Transverse colon (tissue), 4 donors: ENCODE measurements around the gene ANKRD10.

Source experiments
- EP300 ChIP-seq: sonication (generic); formaldehyde crosslinking; IDR thresholded peaks from one replicate; pipeline ENCODE4 v1.6.1; 2017; ENCODE audit warnings: antibody characterized with exemption, low read depth
- POLR2A ChIP-seq: fragments of 450-650 bp; IDR thresholded peaks from one replicate; pipeline ENCODE4 v1.6.1; 2016; ENCODE audit warnings: antibody characterized with exemption, mild to moderate bottlenecking, moderate library complexity
- POLR2AphosphoS5 ChIP-seq, 3 donors: sonication (generic); formaldehyde crosslinking; IDR thresholded peaks; one replicate each; pipeline ENCODE4 v1.6.1; 2016; ENCODE audit warnings: antibody characterized with exemption in 3 of 3
- TF ChIP-seq, protein P1 (sequence below), 5 experiments: fragments of 200-600 bp in 3 of 5; fragments of 450-650 bp in 2 of 5; sonication (generic) in 3 of 5; IDR thresholded peaks; 1 replicate in 2 of 5; 2 replicates in 3 of 5; pipeline ENCODE4 v1.5.1; 2016 to 2017; ENCODE audit warnings: antibody characterized with exemption in 5 of 5, inconsistent platforms in 3 of 5, mild to moderate bottlenecking in 2 of 5, moderate library complexity in 1 of 5

DNA sequence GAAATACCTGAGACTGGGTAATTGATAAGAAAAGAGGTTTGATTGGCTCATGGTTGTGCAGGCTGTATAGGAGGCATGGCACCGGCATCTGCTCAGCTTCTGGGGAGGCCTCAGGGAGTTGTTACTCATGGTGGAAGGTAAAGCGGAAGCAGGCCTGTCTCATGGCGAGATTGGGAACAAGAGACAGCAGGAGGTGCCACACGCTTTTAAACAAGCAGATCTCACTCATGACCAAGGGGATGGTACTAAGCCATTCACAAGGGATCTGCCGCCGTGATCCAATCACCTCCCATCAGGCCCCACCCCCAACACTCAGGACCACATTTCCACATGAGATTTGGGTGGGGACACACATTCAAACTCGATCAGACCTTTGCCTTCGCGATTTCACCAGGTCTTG lies 86.2 kb downstream of the ANKRD10 start:
- TF ChIP-seq, protein P1, sequence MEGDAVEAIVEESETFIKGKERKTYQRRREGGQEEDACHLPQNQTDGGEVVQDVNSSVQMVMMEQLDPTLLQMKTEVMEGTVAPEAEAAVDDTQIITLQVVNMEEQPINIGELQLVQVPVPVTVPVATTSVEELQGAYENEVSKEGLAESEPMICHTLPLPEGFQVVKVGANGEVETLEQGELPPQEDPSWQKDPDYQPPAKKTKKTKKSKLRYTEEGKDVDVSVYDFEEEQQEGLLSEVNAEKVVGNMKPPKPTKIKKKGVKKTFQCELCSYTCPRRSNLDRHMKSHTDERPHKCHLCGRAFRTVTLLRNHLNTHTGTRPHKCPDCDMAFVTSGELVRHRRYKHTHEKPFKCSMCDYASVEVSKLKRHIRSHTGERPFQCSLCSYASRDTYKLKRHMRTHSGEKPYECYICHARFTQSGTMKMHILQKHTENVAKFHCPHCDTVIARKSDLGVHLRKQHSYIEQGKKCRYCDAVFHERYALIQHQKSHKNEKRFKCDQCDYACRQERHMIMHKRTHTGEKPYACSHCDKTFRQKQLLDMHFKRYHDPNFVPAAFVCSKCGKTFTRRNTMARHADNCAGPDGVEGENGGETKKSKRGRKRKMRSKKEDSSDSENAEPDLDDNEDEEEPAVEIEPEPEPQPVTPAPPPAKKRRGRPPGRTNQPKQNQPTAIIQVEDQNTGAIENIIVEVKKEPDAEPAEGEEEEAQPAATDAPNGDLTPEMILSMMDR (IDR thresholded peaks at IDR 0.05), result no peak
- TF ChIP-seq POLR2AphosphoS5 (IDR thresholded peaks at IDR 0.05) (no peak), EP300 (no peak), POLR2A (no peak)
